GM19397 (cell line): Measurements from ENCODE around the gene SEC24A.
"Not testable (repeated sequence)": the region's sequence is repeated elsewhere in the genome, so short reads cannot be mapped to it uniquely, and the experiment has no call there.

Experiments used
- ATAC-seq: cut with Tn5 transposase; IDR thresholded peaks from one replicate; pipeline ENCODE4 v1.9.1; 2021; ENCODE audit warnings: mild to moderate bottlenecking, moderate library complexity; ENCODE audit not compliant: unreplicated experiment

SEC24A gene

DNA sequence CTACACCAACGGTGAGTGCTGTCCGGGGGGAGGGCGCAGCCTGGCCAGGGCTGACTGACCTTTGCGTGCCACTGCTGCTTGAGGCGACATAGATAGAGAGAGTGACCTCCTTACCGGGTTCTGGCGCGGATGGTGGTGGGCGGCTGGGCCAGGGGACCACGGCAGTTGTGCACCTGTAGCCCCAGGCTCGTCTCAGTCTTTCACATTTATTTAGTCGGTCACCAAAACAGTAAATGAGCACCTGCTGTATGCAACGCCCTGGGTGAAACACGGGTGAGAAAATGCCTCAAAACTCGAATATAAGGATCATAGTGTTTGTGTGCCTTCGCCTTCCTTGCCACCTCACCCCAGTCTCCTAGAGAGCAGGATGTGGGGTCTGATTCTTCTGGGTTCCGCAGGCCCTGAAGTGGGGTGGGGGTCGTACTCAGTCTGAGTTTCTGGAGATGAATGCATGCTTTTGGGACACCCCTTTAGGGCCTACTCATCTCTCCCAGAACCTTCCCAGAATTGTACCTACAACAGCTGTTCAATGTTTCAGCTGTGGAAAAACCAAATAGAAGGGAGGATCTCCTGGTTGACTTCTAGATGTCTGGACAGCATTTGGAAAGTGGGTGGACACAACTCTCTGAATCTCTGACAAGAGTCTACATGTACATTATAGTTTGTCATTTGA is 714 bp downstream of the SEC24A start:
- no peak for ATAC-seq

DNA sequence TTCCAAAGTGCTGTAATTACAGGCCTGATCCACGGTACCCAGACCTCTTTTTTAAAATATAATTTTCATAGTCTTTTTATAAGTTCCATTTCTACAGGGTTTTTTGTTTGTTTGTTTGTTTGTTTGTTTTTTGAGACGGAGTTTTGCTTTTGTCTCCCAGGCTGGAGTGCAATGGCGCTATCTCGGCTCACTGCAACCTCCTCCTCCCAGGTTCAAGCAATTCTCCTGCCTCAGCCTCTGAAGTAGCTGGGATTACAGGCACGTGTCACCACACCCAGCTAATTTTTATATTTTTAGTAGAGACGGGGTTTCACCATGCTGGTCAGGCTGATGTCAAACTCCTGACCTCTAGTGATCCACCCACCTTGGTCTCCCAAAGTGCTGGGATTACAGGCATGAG is 2.1 kb downstream of the SEC24A start:
- ATAC-seq: not testable (repeated sequence)

DNA sequence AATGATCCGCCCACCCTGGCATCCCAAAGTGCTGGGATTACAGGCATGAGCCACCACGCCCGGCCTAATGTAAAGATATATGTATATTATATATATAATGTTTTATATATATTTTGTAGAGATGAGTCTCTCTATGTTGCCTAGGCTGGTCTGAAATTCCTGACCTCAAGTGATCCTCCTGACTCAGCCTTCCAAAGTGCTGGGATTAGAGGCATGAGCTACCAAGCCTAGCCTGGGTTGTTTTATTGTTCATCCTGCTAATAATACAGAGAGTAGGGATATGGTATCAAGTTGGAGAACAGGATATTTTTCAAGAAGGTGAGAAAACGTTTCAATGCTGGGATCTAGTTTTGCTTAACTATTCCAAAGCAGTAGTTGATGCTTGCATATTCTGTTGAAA is 2.9 kb downstream of the SEC24A start:
- no peak for ATAC-seq

DNA sequence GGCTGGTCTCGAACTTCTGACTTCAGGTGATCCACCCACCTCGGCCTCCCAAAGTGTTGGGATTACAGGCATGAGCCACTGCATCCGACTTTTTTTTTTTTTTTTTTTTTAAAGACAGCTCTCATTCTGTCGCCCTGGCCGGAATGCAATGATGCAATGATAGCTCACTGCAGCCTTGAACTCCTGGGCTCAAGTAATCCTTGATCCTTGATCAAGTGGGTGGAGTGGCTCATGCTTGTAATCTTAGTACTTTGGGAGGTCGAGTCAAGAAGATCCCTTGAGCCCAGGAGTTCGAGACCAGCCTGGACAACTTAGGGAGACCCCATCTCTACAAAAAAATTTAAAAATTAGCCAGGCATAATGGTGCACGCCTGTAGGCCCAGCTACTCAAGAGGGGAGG is 8.1 kb downstream of the SEC24A start:
- ATAC-seq: no peak

DNA sequence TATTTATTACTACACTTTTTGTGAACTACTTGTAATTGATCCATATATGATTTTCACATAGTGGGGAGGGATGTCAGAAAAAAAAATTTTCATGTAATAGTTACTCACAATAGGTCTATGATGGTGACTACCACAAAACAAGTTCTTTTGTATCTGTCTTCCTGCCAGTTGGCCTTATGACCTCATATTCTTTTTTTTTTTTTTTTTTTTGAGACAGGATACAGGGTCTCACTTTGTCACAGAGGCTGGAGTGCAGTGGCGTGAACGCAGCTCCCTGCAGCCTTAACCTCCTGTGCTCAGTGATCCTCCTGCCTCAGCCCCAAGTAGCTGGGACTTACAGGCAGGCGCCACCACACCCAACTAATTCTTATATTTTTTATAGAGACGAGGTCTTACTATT is 10.9 kb downstream of the SEC24A start:
- ATAC-seq: no peak

DNA sequence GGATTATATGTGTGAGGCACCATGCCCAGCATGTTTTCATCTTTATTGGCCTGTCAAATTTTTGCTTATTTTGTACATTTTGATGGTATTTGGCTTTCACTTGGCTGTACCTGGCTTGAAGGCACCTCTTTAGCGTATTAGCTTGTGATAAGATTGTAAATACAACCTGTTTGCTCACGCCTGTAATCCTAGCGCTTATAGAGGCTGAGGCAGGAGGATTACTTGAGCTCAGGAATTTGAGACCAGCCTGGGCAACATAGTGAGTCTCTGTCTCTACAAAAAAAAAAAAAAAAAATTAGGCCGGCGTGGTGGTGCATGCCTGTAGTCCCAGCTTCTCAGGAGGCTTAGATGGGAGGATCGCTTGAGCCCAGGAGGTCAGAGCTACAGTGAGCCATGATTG is 11.3 kb downstream of the SEC24A start:
- no peak for ATAC-seq

DNA sequence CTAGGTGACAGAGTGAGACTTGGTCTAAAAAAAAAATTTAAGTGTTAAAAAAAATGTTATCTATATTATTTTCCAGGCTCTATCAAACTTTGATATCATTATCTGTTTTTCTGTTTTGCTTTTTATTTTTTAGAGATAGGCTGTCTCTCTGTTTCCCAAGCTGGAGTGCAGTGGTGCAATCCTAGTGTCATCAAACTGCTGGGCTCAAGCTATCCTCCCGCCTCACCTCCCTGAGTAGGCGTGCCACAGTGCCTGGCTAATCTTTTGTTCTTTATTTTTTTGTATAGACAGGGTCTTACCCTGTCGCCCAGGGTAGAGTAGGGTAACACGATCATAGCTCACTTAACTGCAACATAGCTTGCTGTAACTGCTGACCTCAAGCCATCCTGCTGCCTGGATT is 14.4 kb downstream of the SEC24A start:
- no peak for ATAC-seq

DNA sequence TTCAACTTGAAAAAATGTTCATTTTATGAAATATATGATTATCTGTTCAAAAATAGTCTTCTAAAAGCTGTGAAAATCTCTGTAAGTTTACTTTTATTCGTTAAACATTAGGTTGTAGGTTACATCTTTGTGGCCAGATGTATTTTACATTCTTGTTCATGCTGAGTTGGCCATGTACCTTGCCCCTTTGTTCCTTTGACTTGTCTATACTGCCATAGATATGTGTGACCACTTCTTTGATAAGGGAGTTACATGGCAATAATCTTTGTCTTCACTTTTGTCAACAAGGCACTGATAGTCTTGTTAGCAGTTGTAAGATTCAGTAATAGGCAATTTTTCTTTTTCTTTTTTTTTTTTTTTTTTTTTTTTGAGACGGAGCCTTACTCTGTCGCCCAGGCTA is 15.9 kb downstream of the SEC24A start:
- no peak for ATAC-seq

DNA sequence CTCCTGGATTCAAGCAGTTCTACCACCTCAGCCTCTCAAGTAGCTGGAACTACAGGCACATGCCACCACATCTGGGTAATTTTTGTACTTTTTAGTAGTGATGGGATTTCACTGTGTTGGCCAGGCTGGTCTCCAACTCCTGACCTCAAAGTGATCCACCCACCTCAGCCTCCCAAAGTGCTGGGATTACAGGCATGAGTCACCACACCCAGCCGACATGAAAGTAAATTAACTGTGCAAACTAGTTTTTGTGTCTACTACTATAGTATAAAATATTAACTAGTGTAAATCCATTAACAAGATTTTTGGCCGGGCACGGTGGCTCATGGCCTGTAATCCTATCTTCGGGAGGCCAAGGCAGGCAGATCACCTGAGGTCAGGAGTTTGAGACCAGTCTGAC is 25.0 kb downstream of the SEC24A start:
- not testable (repeated sequence) for ATAC-seq

DNA sequence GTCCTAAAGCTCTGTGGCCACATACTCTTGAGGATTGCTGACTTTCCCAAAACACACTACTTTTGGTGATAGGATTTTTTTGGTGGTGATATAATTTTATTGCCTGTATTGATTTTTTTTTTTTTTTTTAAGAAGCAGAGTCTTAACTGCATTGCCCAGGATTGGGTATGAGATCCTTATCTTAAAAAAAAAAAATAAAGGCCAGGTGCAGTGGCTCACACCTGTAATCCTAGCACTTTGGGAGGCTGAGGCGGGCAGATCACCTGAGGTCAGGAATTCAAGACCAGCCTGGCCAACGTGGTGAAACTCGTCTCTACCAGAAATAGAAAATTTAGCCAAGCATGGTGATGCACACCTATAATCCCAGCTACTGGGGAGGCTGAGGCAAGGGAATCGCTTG is 28.8 kb downstream of the SEC24A start:
- ATAC-seq: not testable (repeated sequence)

DNA sequence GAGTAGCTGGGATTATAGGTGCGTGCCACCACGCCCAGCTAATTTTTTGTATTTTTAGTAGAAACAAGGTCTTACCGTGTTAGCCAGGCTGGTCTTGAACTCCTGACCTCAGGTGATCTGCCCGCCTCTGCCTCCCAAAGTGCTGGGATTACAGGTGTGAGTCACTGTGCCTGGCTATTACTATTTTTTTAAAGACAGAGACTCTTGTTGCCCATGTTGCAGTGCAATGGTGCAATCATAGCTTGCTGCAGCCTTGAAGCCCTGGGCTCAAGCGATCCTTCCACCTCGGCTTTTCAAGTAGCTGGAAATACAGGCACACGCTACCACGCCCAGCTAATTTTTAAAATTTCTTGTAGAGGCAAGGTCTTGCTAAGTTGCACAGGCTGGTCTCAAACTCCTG is 41.6 kb downstream of the SEC24A start:
- not testable (repeated sequence) for ATAC-seq

DNA sequence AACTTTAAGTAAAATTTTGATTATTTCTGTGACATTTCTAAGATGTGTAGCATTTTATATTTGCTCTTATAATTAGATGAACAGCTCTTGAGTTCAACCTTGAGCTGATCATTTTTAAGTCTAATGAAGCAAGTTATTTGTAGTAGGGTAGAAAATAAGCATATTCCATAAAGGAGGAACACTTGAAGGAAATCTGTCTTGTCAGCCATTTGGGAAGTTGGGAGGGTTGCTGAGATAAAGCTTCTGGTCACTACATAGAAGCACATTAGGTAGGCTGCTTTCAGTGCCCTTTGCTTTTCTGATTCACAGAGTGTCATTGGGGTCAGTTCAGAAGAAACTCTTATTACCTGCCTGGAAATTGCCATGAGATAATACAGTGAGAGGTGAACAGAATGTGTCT is 44.1 kb downstream of the SEC24A start:
- ATAC-seq: no peak

DNA sequence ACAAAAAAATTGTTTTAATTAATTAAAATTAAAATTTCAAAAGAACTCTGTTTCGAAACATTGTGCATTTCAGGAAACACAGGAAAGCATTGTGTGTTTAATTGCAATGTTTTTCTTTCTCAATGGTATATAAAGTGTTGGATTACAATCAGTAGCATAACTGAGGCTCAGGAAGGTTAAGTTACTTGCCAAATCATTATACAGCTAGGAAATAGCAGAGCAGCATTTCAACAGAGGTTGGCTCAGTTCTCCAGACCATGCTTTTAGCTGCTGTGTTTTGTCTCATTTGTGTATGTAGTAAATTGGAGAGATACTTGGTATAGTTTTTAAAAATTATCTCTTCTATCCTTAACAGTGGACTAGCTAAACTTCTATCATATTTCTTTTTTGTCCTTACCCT is 59.7 kb downstream of the SEC24A start:
- ATAC-seq: no peak

DNA sequence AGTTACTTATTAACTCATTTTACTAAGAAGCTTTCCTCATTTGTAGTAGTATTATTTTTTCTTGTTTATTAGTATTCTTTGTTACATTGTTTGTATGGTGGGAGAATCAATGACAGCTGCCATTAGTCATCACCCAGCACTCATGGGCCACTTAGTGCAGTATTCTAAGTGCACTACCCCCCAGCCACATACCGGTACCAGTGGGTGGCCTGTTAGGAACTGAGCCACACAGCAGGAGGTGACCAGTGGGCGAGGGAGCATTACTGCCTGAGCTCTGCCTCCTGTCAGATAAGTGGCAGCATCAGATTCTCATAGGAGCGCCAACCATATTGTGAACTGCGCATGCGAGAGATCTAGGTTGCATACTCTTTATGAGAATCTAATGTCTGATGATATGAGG is 65.5 kb downstream of the SEC24A start:
- ATAC-seq: no peak

DNA sequence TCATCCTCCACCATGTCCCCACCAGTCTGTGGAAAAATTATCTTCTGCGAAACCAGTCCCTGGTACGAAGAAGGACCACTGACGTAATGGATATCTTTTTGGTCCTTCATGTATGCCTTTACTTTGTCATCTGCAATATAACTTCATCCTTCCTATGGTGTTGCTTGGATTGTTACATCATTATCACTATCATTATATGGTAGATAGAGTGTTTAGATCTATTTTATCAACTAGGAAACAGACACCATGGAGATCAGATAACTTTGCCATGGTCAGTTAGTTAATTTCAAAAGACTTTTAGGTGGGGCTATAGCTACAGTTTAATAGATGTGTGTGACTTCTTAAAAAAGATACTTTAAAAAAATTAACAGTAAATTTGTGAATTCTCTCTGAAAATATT is 66.0 kb downstream of the SEC24A start:
- no peak for ATAC-seq

DNA sequence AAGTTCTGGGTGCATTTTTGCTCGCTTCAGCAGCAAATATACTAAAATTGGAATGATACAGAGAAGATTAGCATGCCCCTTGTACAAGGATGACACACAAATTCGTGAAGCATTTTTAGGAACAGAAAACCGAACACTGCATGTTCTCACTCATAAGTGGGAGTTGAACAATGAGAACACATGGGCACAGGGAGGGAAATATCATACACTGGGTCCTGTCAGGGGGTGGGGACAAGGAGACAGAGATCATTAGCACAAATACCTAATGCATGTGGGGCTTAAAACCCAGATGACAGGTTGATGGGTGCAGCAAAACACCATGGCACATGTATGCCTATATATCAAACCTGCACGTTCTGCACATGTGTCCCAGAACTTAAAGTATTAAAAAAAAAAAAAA is 66.9 kb downstream of the SEC24A start:
- not testable (repeated sequence) for ATAC-seq

DNA sequence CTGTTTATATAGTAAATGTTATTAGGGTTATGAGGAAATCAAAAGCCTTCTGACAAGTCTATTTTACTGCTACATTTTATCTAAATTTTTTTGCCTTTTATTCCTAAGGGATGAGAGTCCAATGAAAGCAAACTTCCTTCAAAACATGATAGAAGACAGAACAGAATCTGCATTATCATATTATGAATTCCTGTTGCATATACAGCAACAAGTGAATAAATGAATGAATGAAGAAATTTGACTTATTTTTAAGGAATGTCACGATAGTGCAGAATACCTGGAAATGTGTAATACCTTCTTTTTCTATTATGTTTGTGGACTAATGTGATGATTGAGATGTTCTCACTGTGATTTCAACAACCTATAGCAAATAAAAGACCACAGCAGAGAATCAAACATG is 76.3 kb downstream of the SEC24A start:
- ATAC-seq: no peak

DNA sequence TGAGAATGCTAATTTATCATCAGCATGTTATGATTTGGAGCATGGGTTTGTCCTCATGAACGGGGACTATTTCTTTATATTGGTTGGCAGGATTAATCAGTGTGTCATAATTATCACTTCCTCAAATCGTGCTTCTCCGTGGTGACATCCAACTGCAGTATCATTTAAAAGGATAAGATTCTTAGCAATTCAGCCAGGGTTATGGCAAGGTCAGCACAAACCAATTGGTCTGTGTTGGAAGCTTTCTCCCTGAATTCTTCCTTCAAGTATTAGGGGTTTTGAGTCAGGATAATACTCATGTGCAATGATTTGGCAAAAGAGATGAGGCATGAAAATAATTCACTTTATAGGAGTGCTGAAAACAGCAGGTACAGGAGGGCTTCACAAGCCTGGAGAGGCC is 84.2 kb downstream of the SEC24A start:
- ATAC-seq: no peak

DNA sequence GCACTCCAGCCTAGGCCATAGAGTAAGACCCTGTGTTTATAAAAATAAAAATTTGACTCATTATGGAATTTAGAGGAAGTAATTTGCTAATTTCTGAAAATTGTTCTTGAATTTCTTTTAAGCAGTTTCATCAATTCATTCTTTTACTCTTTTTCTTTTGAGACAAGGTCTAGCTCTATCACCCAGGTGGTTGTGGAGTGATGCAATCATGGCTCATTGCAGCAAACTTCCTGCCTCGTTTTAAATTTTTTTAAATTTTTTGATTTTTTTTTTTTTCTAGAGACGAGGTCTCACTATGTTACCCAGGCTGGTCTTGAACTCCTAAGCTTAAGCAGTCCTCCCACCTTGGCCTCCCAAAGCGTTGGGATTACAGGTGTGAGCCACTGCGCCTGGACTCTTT is 86.7 kb downstream of the SEC24A start:
- no peak for ATAC-seq

DNA sequence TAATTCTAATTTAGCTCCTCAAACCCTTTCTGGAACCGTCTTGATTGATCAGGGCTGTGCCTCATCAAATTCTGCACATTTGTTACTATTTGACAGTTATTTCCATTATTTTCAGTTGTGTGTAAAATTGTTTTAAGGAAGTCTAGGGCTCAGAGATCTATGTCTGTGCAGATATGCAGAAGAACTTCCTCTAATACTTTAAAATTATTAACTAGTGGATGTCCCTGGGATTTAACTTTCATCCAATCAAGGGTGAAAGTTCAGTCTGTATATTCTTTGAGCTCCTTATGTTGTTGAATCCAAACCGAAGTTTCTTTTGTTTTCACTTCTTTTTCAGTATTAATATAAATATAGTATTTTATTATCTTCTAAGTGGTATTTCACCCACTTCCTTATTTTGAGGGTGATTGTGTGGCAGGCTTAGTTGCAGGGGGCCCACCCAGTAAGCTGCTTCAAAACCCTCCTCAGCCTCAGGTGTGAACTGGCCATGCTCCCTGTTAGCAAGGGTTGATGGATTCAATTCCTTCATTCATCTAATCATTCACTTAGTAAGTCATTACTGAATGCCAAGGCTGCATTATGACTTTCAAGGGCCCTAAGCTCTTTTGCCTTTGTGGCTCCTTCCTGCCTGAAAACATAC is 87.7 kb downstream of the SEC24A start:
- ATAC-seq: no peak

DNA sequence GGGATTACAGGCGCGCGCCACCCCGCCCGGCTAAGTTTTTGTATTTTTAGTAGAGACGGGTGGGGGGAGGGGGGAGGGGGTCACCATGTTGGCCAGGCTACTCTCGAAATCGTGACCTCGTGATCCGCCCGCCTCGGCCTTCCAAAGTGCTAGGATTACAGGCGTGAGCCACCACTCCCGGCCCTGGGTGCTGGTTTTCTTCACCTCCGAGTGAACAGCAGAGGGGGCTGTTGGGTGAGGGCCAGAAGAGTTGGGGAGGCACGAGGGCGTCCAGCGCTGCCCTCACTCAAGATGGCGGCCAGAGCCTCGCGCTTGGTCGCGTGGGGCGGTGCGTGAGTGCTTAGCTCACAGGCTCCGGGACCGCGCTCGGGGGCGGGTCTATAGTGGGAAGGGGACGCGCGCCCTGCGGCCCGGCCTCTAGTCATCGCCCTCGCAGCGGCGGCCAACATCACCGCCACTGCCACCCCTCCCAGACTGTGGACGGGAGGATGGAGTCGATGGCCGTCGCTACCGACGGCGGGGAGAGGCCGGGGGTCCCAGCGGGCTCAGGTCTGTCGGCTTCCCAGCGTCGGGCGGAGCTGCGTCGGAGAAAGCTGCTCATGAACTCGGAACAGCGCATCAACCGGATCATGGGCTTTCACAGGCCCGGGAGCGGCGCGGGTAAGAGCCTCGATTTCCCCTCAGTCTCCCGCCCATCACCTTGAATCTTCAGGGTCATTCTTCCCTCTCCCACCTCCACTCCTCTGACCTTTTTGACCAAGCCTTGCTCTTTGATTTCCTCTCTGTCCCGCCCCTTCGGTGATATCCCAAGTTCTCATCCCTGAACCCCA is 89.8 kb downstream of the SEC24A start, which contains the start of gene CAMLG:
TSS of gene CAMLG (plus strand) at position 416 of the 830 bp plus-strand sequence. CDS start at position 489, 73 bp downstream.
- peak; percentile 98 for ATAC-seq
